GM12891 (cell line): Measurements from ENCODE around the gene TSTD2.

Experiments
- PAX5 ChIP-seq: IDR thresholded peaks from 2 replicates; pipeline ENCODE4 v1.6.1; 2011; ENCODE audit warnings: low read length, moderate library complexity, mild to moderate bottlenecking; ENCODE audit not compliant: insufficient read depth, severe bottlenecking
- POLR2A ChIP-seq: IDR thresholded peaks from 2 replicates; pipeline ENCODE4 v1.6.1; 2011; ENCODE audit warnings: low read depth, low read length, control low read depth
- POLR2AphosphoS5 ChIP-seq: IDR thresholded peaks from 2 replicates; pipeline ENCODE4 v1.6.1; 2011; ENCODE audit warnings: low read depth, low read length, control low read depth
- POU2F2 ChIP-seq: IDR thresholded peaks from 2 replicates; pipeline ENCODE4 v1.6.1; 2011; ENCODE audit warnings: low read depth, mild to moderate bottlenecking, control low read depth, low read length, moderate library complexity
- SPI1 ChIP-seq: IDR thresholded peaks from 2 replicates; pipeline ENCODE4 v1.6.1; 2011; ENCODE audit warnings: low read depth, low read length, control low read depth
- TAF1 ChIP-seq: IDR thresholded peaks from 2 replicates; pipeline ENCODE4 v1.6.1; 2011; ENCODE audit warnings: low read depth, low read length, control low read depth

DNA sequence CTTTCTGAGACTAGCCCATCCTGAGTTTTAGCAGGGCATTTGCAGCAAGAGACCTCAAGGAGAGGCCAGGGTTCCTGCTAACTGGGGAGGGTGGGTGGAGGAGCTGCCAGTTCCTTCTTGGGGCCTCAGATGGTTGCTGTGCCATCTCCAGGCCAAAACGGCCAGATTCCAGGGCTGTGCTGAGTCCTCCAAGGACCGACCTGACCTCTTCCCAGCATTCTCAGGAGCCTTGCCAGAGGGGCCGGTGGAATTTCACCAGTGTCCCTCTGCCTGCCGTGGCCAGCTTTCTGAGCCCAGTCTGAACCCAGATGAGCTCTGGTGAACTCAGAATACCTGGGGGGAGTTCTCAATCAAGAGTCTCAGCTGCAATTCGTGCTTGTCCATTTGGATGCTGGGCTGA, 54.3 kb downstream of the TSTD2 start:
- no peak for TF ChIP-seq POLR2A
- no peak for TF ChIP-seq PAX5
- TF ChIP-seq POLR2AphosphoS5, result no peak
- no peak for TF ChIP-seq TAF1
- TF ChIP-seq POU2F2, result no peak
- no peak for TF ChIP-seq SPI1
